Measurements from ENCODE around the gene XIST. TPM values are rescaled to one million over a fixed set of nuclear protein-coding genes. Genes with fewer than 3 reads are reported as not detected.

The XIST gene
- total RNA-seq, 1 experiment from 2014 or later, result 1.0 TPM

DNA sequence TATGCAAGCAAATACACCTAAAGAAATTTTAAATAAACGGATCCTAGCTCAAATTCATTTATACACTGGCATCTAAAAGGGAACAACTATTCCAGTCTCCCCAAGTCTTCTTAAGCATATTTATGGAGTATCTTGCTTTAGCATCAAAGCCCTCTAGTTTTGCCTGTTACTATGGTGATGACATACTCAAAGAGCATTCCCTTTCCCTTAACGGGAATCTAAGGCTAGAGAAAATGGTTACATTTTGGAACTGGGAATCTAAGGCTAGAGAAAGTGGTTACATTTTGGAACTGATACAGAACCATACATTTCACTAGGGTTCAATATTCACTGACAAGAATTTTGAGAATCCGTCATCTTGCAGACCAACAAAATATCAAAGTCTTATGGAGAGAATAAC is 18.3 kb downstream of the XIST start:
- Histone ChIP-seq H3K4me1 (ENCODE audit: control insufficient read depth in 1 of 2, insufficient read depth in 2 of 2, low read length in 2 of 2) (no peaks in the 10 kb centered on the region), H3K9ac (ENCODE audit: low read length) (no peak overlapping the region), H3K79me2 (ENCODE audit: insufficient read depth, low read length) (no peaks in the 10 kb centered on the region), H3K4me2 (ENCODE audit: low read length) (no peak overlapping the region), H2AFZ (ENCODE audit: low read depth, low read length, poor library complexity, severe bottlenecking) (no peak overlapping the region), H3K4me3 (replicated peaks in 1 of 2; ENCODE audit: low read depth in 1 of 2, low read length in 2 of 2) (no peak overlapping the region), H4K20me1 (ENCODE audit: insufficient read depth) (no peaks in the 10 kb centered on the region), H3K9me3 (ENCODE audit: control insufficient read depth in 1 of 2, insufficient read depth in 1 of 2, low read depth in 1 of 2, low read length in 2 of 2) (no peaks in the 10 kb centered on the region), H3K27ac (ENCODE audit: low read depth, low read length) (no peak overlapping the region), H3K36me3 (ENCODE audit: control insufficient read depth in 1 of 2, insufficient read depth in 2 of 2, low read length in 2 of 2) (no peaks in the 10 kb centered on the region), H3K27me3 (ENCODE audit: insufficient read depth, low read length) (0 out of 2 replicates have a peak, but pooled peaks cover 2% of the 10 kb centered on the region), H3K9me2 (ENCODE audit: insufficient read depth) (no peaks in the 10 kb centered on the region)
- POLR2A ChIA-PET, result no interaction called here
- no peak for TF ChIP-seq ZNF274 (IDR thresholded peaks at IDR 0.05; ENCODE audit: low read depth, low read length)
- TF ChIP-seq CEBPB (IDR thresholded peaks at IDR 0.05; ENCODE audit: low read depth), result no peak
- TF ChIP-seq, protein P1, sequence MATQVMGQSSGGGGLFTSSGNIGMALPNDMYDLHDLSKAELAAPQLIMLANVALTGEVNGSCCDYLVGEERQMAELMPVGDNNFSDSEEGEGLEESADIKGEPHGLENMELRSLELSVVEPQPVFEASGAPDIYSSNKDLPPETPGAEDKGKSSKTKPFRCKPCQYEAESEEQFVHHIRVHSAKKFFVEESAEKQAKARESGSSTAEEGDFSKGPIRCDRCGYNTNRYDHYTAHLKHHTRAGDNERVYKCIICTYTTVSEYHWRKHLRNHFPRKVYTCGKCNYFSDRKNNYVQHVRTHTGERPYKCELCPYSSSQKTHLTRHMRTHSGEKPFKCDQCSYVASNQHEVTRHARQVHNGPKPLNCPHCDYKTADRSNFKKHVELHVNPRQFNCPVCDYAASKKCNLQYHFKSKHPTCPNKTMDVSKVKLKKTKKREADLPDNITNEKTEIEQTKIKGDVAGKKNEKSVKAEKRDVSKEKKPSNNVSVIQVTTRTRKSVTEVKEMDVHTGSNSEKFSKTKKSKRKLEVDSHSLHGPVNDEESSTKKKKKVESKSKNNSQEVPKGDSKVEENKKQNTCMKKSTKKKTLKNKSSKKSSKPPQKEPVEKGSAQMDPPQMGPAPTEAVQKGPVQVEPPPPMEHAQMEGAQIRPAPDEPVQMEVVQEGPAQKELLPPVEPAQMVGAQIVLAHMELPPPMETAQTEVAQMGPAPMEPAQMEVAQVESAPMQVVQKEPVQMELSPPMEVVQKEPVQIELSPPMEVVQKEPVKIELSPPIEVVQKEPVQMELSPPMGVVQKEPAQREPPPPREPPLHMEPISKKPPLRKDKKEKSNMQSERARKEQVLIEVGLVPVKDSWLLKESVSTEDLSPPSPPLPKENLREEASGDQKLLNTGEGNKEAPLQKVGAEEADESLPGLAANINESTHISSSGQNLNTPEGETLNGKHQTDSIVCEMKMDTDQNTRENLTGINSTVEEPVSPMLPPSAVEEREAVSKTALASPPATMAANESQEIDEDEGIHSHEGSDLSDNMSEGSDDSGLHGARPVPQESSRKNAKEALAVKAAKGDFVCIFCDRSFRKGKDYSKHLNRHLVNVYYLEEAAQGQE (IDR thresholded peaks at IDR 0.05; ENCODE audit: low read depth), result no peak
- no peak for TF ChIP-seq ELF1 (IDR thresholded peaks at IDR 0.05; ENCODE audit: borderline replicate concordance, low read depth)
- TF ChIP-seq FOSL1 (IDR thresholded peaks at IDR 0.05; ENCODE audit: low read depth), result no peak
- TF ChIP-seq POLR2A (IDR thresholded peaks at IDR 0.05; ENCODE audit: borderline replicate concordance, extremely low read depth, insufficient read depth, insufficient read length), result no peak
- no peak for TF ChIP-seq SRF (IDR thresholded peaks at IDR 0.05; ENCODE audit: low read depth)
- no peak for TF ChIP-seq MAX (IDR thresholded peaks at IDR 0.05)
- TF ChIP-seq POLR2AphosphoS5 (IDR thresholded peaks at IDR 0.05; ENCODE audit: low read depth, low read length), result no peak
- no peak for TF ChIP-seq JUND (IDR thresholded peaks at IDR 0.05)
- TF ChIP-seq TCF7L2 (IDR thresholded peaks at IDR 0.05; ENCODE audit: borderline replicate concordance, extremely low read depth, insufficient read depth, insufficient read length), result no peak
- intact Hi-C loops (cut with micrococcal nuclease), result no loop called here
- RAD21 ChIA-PET (ENCODE audit: low non-redundant PET in 1 of 2, low total read pairs in 2 of 2, uncharacterized antibody in 2 of 2, unreplicated experiment in 2 of 2), result no interaction called here
- no peak for DNase-seq (ENCODE audit: low read depth, low spot score)
- CTCF ChIA-PET, result no interaction called here
- no TSS peak for BruUV-seq (replicated peaks)
- no peak for ATAC-seq

Data from HCT116 (cell line).